RWPE1 (cell line): ENCODE data around the gene CCL24.

ENCODE experiments used
- CTCF ChIA-PET: fragments of 350-600 bp; sonication (Branson Sonifier 250); formaldehyde crosslinking; extraction: SDS; loops from one replicate; lab custom pipeline; 2021; lab: Yijun Ruan, JAX
- POLR2A ChIA-PET: fragments of 400-600 bp; formaldehyde crosslinking; extraction: SDS; loops from one replicate; lab custom pipeline; 2020; ENCODE audit warnings: antibody characterized with exemption; ENCODE audit not compliant: low non-redundant PET; lab: Yijun Ruan, JAX
- DNase-seq: peaks from one replicate; pipeline ENCODE4 v3.0.0; 2012; ENCODE audit warnings: low spot score
- H3K27ac ChIP-seq: fragments of 450-650 bp; 2 replicates; pipeline ENCODE4 v1.5.1; 2017
- CTCF ChIP-seq: fragments of 450-650 bp; conservative IDR thresholded peaks from 2 replicates; pipeline ENCODE4 v1.5.1; 2017; ENCODE audit warnings: low read depth, mild to moderate bottlenecking

Gene CCL24

DNA sequence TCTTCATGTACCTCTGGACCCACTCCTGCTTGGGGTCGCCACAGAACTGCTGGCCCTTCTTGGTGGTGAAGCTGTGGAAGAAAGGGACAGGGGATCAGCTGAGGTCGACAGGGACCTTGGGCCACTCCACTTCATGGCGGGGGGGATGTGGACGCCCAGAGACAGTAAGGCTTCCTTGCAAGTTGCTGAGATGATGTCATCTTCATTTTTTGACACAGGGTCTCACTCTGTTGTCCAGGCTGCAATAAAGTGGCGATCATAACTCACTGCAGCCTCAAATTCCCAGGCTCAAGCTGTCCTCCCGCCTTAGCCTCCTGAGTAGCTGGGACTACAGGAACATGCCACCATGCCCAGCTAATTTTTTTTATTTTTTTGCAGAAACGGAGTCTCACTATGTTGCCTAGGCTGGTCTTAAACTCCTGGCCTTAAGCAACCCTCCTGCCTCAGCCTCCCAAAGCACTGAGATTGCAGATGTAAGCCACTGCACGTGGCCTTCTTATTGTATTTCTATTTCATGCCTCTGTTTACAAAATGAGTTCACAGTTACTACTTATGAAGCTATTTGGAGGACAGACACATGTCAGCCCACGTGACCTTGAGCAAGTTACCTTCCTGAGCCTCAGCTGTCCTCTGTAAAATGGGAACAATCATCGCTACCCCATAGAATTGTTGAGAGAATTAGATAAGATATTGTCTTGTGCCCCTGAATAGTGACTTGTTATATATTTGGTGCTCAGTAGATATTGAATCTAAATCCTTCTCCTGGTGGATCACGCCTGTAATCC lies 1.5 kb downstream of the CCL24 start:
- ChIA-PET POLR2A (no interaction called here), CTCF (interaction anchor here (0.6 kb wide), 1 partner anchor 591 kb away, joined by 5 read pairs; no protein-coding TSS in a partner anchor)
- no peak overlapping the region for H3K27ac ChIP-seq
- no peak for TF ChIP-seq CTCF
- DNase-seq: no peak

- H3K27ac ChIP-seq: no peak overlapping the region
- no peak for TF ChIP-seq CTCF
- ChIA-PET CTCF (interaction anchor here (0.7 kb wide), 1 partner anchor 42 kb away, joined by 5 read pairs; no protein-coding TSS in a partner anchor), POLR2A (no interaction called here)
- no peak for DNase-seq
These were observed 4.2 kb downstream of the CCL24 start for GRCh38 chr7:75809396-75809795.

DNA sequence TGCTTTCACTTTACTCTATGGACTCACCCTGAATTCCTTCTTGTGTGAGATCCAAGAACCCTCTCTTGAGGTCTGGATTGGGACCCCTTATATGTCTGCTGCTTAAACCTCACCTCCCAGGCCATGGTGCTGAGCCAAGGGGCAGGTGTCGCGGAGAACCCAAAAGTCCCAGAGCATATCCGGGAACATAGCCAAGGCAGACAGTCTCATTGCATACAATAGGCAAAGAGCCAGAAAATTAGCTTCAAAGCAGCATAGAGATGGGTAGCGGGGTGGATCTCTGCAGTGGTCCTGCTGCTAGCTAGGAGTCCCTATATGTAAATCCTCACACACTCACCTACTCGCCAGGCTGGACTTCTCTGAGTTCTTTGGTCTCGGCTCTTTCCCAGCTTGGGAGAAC lies 5.5 kb downstream of the CCL24 start:
- ChIA-PET POLR2A (no interaction called here), CTCF (no interaction called here)
- H3K27ac ChIP-seq: no peak overlapping the region
- TF ChIP-seq CTCF: no peak
- DNase-seq: no peak

DNA sequence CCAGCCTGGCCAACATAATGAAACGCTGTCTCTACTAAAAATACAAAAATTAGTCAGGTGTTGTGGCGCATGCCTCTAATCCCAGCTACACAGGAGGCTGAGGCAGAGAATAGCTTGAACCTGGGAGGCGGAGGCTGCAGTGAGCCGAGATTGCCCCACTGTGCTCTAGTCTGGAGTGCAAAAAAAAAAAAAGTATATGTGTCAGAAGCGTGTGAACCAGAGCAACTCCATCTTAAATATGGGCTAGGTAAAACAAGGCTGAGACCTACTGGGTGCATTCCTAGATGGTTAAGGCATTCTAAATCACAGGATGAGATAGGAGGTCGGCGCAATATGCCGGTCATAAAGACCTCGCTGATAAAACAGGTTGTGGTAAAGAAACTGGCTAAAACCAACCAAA lies 6.2 kb downstream of the CCL24 start:
- DNase-seq: no peak
- ChIA-PET POLR2A (no interaction called here), CTCF (no interaction called here)
- TF ChIP-seq CTCF: no peak
- no peak overlapping the region for H3K27ac ChIP-seq

DNA sequence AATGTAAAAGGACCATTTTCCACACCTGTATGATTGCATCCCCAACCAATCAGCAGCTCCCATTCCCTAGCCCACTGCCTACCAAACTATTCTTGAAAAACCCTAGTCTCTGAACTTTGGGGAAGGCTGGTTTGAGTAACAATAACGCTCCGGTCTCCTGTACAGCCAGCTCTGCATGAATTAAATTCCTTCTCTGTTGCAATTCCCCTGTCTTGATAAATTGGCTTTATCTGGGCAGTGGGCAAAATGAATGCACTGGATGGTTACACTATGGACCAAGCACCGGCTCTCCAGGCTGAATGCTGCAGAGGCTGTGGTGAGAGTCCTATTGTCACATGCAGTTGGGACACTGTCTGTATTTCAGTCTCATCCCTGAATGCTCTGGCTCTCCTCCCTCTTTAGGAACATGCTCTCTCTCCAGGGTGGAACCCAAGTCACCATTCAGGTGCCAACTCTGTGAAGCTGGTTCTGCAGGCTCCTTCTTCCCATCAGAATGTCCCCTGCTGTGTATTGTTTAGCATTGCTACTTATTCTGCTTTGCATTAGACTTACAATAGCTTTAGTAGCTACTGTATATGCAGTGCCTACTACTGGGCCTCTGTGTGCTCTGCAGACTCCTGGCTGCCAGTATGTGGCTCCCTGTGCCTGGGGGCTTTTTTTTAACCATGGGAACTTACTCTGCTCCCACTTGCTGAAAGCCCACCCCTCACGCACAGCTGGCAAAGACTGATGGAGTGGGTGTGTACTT lies 6.9 kb downstream of the CCL24 start:
- H3K27ac ChIP-seq: no peak overlapping the region
- no peak for DNase-seq
- no peak for TF ChIP-seq CTCF
- CTCF ChIA-PET: no interaction called here
- POLR2A ChIA-PET: no interaction called here

DNA sequence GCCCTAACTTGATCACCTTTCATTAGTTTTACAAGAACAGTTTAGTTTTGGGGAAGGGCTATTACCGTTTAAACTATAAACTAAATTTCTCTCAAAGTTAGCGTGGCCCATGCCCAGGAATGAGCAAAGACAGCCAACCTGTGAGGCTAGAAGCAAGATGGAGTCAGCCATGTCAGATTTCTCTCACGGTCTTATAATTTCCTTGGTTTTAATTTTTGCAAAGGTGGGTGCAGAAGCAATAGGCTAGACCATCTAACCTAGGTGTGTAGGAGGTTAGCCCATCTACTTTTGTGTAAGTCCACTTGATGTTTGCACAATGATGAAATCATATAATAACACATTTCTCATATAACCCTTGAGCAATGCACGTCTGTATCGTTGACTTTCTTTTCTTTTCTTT lies 8.9 kb downstream of the CCL24 start:
- POLR2A ChIA-PET: no interaction called here
- TF ChIP-seq CTCF: no peak
- CTCF ChIA-PET: no interaction called here
- DNase-seq: no peak
- no peak overlapping the region for H3K27ac ChIP-seq
